Measurements from ENCODE around the gene GAL3ST2. TPM values are rescaled to one million over a fixed set of nuclear protein-coding genes. Genes with fewer than 3 reads are reported as not detected.

GAL3ST2 gene
- total RNA-seq, 1 donor from 2014 or later = 0.84 TPM

DNA sequence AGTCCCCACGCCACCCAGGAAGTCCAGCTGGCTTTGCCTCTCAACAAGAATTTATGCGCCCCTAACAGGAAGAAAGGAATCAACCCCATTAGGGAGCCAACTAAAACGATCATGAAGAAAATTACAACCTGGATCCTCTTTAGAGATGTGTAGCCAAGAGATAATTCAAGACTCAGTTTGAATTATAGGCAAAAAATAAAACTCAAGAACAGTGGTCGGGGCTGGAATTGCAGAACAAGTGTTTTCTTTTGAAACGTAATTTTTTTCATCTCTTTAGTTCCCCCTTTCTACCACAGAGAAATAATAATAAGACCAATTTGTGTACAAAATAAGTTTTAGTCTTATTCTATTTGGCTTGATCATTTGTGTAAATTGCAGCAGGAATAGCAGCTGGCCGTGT is 59.7 kb downstream of the GAL3ST2 start:
- TF ChIP-seq, protein P1, sequence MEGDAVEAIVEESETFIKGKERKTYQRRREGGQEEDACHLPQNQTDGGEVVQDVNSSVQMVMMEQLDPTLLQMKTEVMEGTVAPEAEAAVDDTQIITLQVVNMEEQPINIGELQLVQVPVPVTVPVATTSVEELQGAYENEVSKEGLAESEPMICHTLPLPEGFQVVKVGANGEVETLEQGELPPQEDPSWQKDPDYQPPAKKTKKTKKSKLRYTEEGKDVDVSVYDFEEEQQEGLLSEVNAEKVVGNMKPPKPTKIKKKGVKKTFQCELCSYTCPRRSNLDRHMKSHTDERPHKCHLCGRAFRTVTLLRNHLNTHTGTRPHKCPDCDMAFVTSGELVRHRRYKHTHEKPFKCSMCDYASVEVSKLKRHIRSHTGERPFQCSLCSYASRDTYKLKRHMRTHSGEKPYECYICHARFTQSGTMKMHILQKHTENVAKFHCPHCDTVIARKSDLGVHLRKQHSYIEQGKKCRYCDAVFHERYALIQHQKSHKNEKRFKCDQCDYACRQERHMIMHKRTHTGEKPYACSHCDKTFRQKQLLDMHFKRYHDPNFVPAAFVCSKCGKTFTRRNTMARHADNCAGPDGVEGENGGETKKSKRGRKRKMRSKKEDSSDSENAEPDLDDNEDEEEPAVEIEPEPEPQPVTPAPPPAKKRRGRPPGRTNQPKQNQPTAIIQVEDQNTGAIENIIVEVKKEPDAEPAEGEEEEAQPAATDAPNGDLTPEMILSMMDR (IDR thresholded peaks at IDR 0.05; ENCODE audit: unreplicated experiment) = no peak
- no peak overlapping the region for H3K4me3 Mint-ChIP-seq (ENCODE audit: low read depth)
- no peaks in the 10 kb centered on the region for H3K36me3 Mint-ChIP-seq (ENCODE audit: insufficient read depth)
- peaks cover 4% of the 10 kb centered on the region for H3K9me3 Mint-ChIP-seq (ENCODE audit: low read depth)
- no peak for DNase-seq (ENCODE audit: low spot score, unreplicated experiment)
- no peak overlapping the region for H3K27ac Mint-ChIP-seq
- H3K4me1 Mint-ChIP-seq (ENCODE audit: low read depth) = peaks cover 1% of the 10 kb centered on the region
- H3K27me3 Mint-ChIP-seq = peaks cover 25% of the 10 kb centered on the region

DNA sequence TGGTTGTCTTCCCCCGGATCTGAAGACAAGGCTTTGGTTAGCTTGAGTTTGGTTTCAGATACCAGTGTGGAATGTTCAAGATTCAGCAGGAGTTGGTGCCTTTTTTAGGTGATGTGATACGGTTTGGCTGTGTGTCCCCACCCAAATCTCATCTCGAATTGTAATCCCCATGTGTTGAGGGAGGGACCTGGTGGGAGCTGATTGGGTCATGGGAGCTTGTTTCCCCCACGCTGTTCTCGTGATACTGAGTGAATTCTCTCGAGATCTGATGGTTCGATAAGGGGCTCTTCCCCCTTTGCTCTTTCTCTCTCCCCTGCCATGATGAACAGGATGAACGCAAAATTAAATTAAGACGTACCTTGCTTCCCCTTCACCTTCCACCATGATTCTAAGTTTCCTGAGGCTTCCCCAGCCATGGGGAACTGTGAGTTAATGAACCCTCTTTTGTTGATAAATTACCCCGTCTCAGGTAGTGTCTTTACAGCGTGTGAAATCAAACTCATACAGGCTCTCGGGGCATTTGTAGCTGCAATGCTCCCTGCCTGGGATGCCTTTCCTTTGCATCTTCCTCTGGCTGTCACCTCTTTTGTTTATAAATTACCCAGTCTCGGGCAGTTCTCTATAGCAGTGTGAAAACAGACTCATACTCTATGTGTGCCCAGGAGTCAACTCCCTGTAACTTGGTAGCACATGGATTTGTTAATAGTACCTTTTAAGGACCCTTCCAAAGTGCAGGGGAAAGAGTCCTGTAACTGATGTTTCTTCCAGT is 60.8 kb downstream of the GAL3ST2 start:
- H3K4me3 Mint-ChIP-seq (ENCODE audit: low read depth) = no peak overlapping the region
- TF ChIP-seq, protein P1 (IDR thresholded peaks at IDR 0.05; ENCODE audit: unreplicated experiment) = no peak
- peaks cover 28% of the 10 kb centered on the region for H3K27me3 Mint-ChIP-seq
- no peaks in the 10 kb centered on the region for H3K36me3 Mint-ChIP-seq (ENCODE audit: insufficient read depth)
- H3K27ac Mint-ChIP-seq = no peak overlapping the region
- DNase-seq (ENCODE audit: low spot score, unreplicated experiment) = no peak
- H3K4me1 Mint-ChIP-seq (ENCODE audit: low read depth) = peaks cover 1% of the 10 kb centered on the region
- H3K9me3 Mint-ChIP-seq (ENCODE audit: low read depth) = peaks cover 4% of the 10 kb centered on the region

DNA sequence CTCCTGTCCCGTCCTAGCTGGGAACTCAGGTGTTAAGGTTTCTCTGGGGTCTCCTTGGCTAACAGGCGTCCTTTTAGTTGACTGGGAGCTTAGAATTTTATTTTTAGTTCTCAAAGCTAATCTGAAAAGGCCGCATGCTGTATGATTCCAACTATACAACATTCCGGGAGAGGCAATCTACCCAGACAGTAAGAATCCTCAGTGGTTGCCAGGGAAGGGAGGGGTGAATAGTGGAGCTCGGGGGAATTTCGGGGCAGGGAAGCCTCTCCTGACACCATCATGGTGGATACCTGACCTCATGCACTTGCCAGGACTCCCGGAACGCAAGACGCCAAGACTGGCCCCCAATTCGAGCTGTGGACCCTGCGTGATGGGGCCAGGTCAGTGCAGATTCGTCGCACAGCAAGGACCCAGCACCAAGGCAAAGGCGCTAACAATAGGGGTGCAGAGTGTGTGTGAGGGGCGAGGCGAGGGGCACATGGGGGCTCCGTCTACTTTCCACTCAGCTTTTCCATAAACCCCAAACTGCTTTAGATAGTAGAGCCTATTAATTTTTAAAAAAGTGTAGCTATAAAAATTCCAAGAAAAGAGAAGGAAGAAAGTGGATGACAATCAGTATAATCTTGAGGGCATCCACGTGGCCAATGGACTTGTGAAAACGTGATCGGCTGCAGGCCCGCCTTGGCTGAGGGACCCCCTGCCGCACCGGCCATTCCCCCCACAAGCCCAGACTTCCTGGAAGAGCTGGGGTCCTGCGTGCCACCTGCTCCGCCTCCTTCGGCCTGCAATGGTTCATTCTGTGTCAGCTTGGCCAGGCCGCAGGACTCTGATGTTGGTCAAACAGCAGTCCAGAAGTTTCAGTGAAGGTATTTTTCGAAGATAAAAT is 64.8 kb downstream of the GAL3ST2 start:
- TF ChIP-seq, protein P1 (IDR thresholded peaks at IDR 0.05; ENCODE audit: unreplicated experiment) = no peak
- Mint-ChIP-seq H3K4me3 (ENCODE audit: low read depth) (no peak overlapping the region), H3K27ac (no peak overlapping the region), H3K9me3 (ENCODE audit: low read depth) (no peaks in the 10 kb centered on the region), H3K36me3 (ENCODE audit: insufficient read depth) (no peaks in the 10 kb centered on the region), H3K27me3 (peaks cover 52% of the 10 kb centered on the region), H3K4me1 (ENCODE audit: low read depth) (no peaks in the 10 kb centered on the region)
- DNase-seq (ENCODE audit: low spot score, unreplicated experiment) = no peak

DNA sequence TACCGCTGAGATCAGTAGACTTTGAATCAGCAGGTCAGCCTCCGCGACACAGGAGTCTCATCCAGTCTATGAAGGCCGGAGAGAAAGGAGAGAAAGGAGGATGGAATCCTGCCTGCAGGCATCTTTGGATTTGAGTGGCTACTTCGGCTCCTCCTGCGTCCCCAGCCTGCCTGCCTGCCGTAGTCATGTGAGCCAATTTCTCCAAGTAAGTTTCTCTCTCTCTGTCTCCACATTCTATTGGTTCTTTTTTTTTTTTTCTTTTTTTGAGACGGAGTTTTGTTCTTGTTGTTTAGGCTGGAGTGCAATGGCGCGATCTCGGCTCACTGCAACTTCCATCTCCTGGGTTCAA is 65.4 kb downstream of the GAL3ST2 start:
- no peak overlapping the region for H3K4me3 Mint-ChIP-seq (ENCODE audit: low read depth)
- H3K27me3 Mint-ChIP-seq = peaks cover 50% of the 10 kb centered on the region
- H3K4me1 Mint-ChIP-seq (ENCODE audit: low read depth) = no peaks in the 10 kb centered on the region
- TF ChIP-seq, protein P1 (IDR thresholded peaks at IDR 0.05; ENCODE audit: unreplicated experiment) = no peak
- DNase-seq (ENCODE audit: low spot score, unreplicated experiment) = no peak
- H3K36me3 Mint-ChIP-seq (ENCODE audit: insufficient read depth) = no peaks in the 10 kb centered on the region
- no peaks in the 10 kb centered on the region for H3K9me3 Mint-ChIP-seq (ENCODE audit: low read depth)
- H3K27ac Mint-ChIP-seq = no peak overlapping the region

DNA sequence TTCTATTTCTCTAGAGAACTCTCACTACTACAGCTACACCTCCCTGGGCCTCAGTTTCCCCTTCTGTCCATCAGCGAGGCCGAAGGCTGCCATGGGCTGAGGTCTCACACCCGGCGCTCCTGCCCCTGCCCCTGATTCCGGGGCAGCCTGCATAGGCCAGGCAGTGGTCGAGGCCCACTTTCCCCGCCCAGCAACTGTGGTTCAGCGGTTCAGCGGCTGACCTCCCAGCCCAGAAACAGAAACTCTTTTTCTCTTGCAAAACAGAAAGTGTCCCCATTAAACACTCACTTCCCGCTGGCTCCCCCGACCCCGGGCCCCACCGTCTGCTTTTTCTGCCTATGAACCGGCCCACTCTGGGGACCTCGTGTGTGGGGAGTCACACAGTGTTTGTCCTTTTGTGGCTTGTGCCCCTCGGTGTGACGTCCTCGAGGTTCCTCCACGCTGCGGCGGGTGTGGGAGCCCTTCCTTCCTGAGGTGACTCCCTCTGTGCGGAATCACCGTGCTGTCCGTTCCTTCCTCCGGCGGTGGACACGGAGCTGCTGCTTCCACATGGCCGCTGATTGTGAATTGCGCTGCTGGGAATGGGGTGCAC is 66.1 kb downstream of the GAL3ST2 start:
- DNase-seq (ENCODE audit: low spot score, unreplicated experiment) = no peak
- Mint-ChIP-seq H3K27ac (no peak overlapping the region), H3K4me3 (ENCODE audit: low read depth) (no peak overlapping the region), H3K36me3 (ENCODE audit: insufficient read depth) (no peaks in the 10 kb centered on the region), H3K27me3 (peaks cover 45% of the 10 kb centered on the region), H3K4me1 (ENCODE audit: low read depth) (no peaks in the 10 kb centered on the region), H3K9me3 (ENCODE audit: low read depth) (no peaks in the 10 kb centered on the region)
- TF ChIP-seq, protein P1 (IDR thresholded peaks at IDR 0.05; ENCODE audit: unreplicated experiment) = no peak

Data from progenitor cell of endocrine pancreas (in vitro differentiated cells).